HepG2 (cell line): ENCODE data around the gene KLHDC4. TPM values are rescaled to one million over a fixed set of nuclear protein-coding genes. Genes with fewer than 3 reads are reported as not detected.
A peak's percentile ranks its signal among the peaks of the same experiment; 100 is the strongest.

ENCODE experiments used
- ARID2 ChIP-seq: sonication (generic); formaldehyde crosslinking; IDR thresholded peaks from 2 replicates; pipeline ENCODE4 v1.8.1; 2022; ENCODE audit warnings: mild to moderate bottlenecking, missing genetic modification reagents, borderline replicate concordance
- CC2D1A ChIP-seq: sonication (generic); formaldehyde crosslinking; IDR thresholded peaks from 2 replicates; pipeline ENCODE4 v1.8.1; 2023; ENCODE audit warnings: mild to moderate bottlenecking, missing genetic modification reagents
- DMTF1 ChIP-seq: sonication (generic); formaldehyde crosslinking; IDR thresholded peaks from 2 replicates; pipeline ENCODE4 v1.4.0; 2020; ENCODE audit warnings: mild to moderate bottlenecking, missing genetic modification reagents
- GPN1 ChIP-seq: sonication (generic); formaldehyde crosslinking; IDR thresholded peaks from 2 replicates; pipeline ENCODE4 v1.5.1; 2020; ENCODE audit warnings: missing genetic modification reagents, borderline replicate concordance
- HMGXB3 ChIP-seq: sonication (generic); formaldehyde crosslinking; IDR thresholded peaks from 2 replicates; pipeline ENCODE4 v1.4.0; 2020; ENCODE audit warnings: missing genetic modification reagents, borderline replicate concordance
- POLR2AphosphoS2 ChIP-seq: IDR thresholded peaks from 2 replicates; pipeline ENCODE4 v1.6.1; 2011; ENCODE audit warnings: low read depth, low read length, improper control_type of control experiment
- REST ChIP-seq, 2 experiments: IDR thresholded peaks; 2 replicates each; pipeline ENCODE4 v1.6.1; 2011 to 2012; ENCODE audit warnings: low read length in 2 of 2, borderline replicate concordance in 1 of 2, low read depth in 1 of 2, mild to moderate bottlenecking in 1 of 2, moderate library complexity in 1 of 2
- SOX6 ChIP-seq, 2 experiments: fragments of 450-650 bp in 1 of 2; sonication (generic) in 1 of 2; formaldehyde crosslinking in 1 of 2; IDR thresholded peaks; 2 replicates each; pipeline versions ENCODE4 v1.4.0 to v1.6.1; 2017 to 2020; ENCODE audit warnings: antibody characterized with exemption in 1 of 2, mild to moderate bottlenecking in 1 of 2, missing genetic modification reagents in 1 of 2
- TEAD2 ChIP-seq: sonication (generic); formaldehyde crosslinking; IDR thresholded peaks from 2 replicates; pipeline ENCODE4 v1.9.0; 2021; ENCODE audit warnings: missing genetic modification reagents
- ZBTB14 ChIP-seq: sonication (generic); formaldehyde crosslinking; IDR thresholded peaks from 2 replicates; pipeline ENCODE4 v1.4.0; 2020; ENCODE audit warnings: missing genetic modification reagents
- ZFP90 ChIP-seq: sonication (generic); formaldehyde crosslinking; IDR thresholded peaks from 2 replicates; pipeline ENCODE4 v1.8.0; 2022; ENCODE audit warnings: missing genetic modification reagents, mild to moderate bottlenecking, inconsistent platforms, borderline replicate concordance
- ZNF552 ChIP-seq: sonication (generic); formaldehyde crosslinking; IDR thresholded peaks from 2 replicates; pipeline ENCODE4 v1.9.0; 2022; ENCODE audit warnings: missing genetic modification reagents, mild to moderate bottlenecking, borderline replicate concordance
- ZNF558 ChIP-seq: sonication (generic); formaldehyde crosslinking; IDR thresholded peaks from 2 replicates; pipeline ENCODE4 v1.9.0; 2022; ENCODE audit warnings: mild to moderate bottlenecking, missing genetic modification reagents, borderline replicate concordance
- ZNF572 ChIP-seq: sonication (generic); formaldehyde crosslinking; IDR thresholded peaks from 2 replicates; pipeline ENCODE4 v1.5.1; 2020; ENCODE audit warnings: mild to moderate bottlenecking, missing genetic modification reagents
- ZNF639 ChIP-seq: conservative IDR thresholded peaks from 2 replicates; pipeline ENCODE4 v1.6.1; 2018; ENCODE audit warnings: missing genetic modification reagents
- ZSCAN30 ChIP-seq: sonication (generic); formaldehyde crosslinking; IDR thresholded peaks from 2 replicates; pipeline ENCODE4 v1.5.0; 2020; ENCODE audit warnings: mild to moderate bottlenecking, missing genetic modification reagents
- polyA plus RNA-seq, 8 experiments: library from polyadenylated mRNA; depleted of rRNA in 3 of 8; stranded (reverse) in 7 of 8; unstranded in 1 of 8; fragments of >200 nt; fragmentation: Illumina TruSeq in 4 of 8; extraction: Trizol in 4 of 8; gene quantifications; 2 replicates each; pipeline versions ENCODE4 v1.2.1 to v1.2.3, GENCODE V29; 2011 to 2016; ENCODE audit warnings: low read depth in 4 of 8, missing spikeins in 1 of 8, mixed read lengths in 1 of 8; ENCODE audit not compliant: insufficient read depth in 1 of 8
- total RNA-seq, 5 experiments: library from RNA; depleted of rRNA; stranded (reverse); fragments of >200 nt; fragmentation: Illumina TruSeq; extraction: Trizol; gene quantifications; 2 replicates each; pipeline ENCODE4 v1.2.3, GENCODE V29; 2016; ENCODE audit warnings: low read depth in 1 of 5

Gene KLHDC4
- total and polyA plus RNA-seq, 2 of the 13 experiments (the other 11 are each of a cell fraction or from before 2014, with no cell fraction given): 18.7 to 31.8 TPM

GRCh38 chr16:87661561-87661960 lies 104.2 kb downstream of the KLHDC4 start (continued):
- TF ChIP-seq DMTF1 (CRISPR knock-in tag) (no peak), GPN1 (CRISPR knock-in tag) (no peak), SOX6 (IDR thresholded peaks at IDR 0.05) (no peak), SOX6 (CRISPR knock-in tag; IDR thresholded peaks at IDR 0.05) (no peak), ZNF639 (CRISPR knock-in tag) (no peak), TEAD2 (CRISPR knock-in tag) (0 out of 2 replicates have a peak, but pooled peaks have one; percentile 40), REST (IDR thresholded peaks at IDR 0.05; ENCODE audit: borderline replicate concordance in 1 of 2, low read depth in 1 of 2, low read length in 2 of 2) (peak; percentile 96 to 100), ZNF572 (no peak), ZBTB14 (CRISPR knock-in tag) (no peak), POLR2AphosphoS2 (no peak), ZFP90 (CRISPR knock-in tag) (0 out of 2 replicates have a peak, but pooled peaks have one; percentile 65), ZSCAN30 (CRISPR knock-in tag) (no peak), HMGXB3 (CRISPR knock-in tag) (peak; percentile 57; the same call in 1 of the 2 replicates), CC2D1A (CRISPR knock-in tag) (no peak), ZNF552 (CRISPR knock-in tag) (0 out of 2 replicates have a peak, but pooled peaks have one; percentile 42), ZNF558 (CRISPR knock-in tag) (peak; percentile 37; the same call in 1 of the 2 replicates), ARID2 (no peak)
